A549 (cell line): ENCODE data around the gene PHIP. TPM values are rescaled to one million over a fixed set of nuclear protein-coding genes. Genes with fewer than 3 reads are reported as not detected.

Experiments
- ATAC-seq, 2 experiments: fragments of 200-7000 bp in 1 of 2; fragments of >200 bp in 1 of 2; cut with Nextera tagmentation in 1 of 2; cut with Tn5 transposase in 1 of 2; 3 replicates each; pipeline versions ENCODE4 v1.8.0 to v1.9.1; 2018 to 2020; ENCODE audit warnings: mild to moderate bottlenecking in 1 of 2, moderate library complexity in 1 of 2
- CTCF ChIA-PET: fragments of 300-600 bp; sonication (Branson Sonifier 250); formaldehyde crosslinking; extraction: SDS; loops from one replicate; lab custom pipeline; 2021; ENCODE audit warnings: antibody characterized with exemption, inconsistent platforms; lab: Yijun Ruan, JAX
- POLR2A ChIA-PET: fragments of 350-600 bp; formaldehyde crosslinking; extraction: SDS; loops from one replicate; lab custom pipeline; 2021; ENCODE audit warnings: antibody characterized with exemption, inconsistent platforms; lab: Yijun Ruan, JAX
- DNase-seq, 2 experiments: peaks; one replicate each; pipeline versions ENCODE4 v3.0.0 to v3.0.0-alpha.2; 2011 to 2016; ENCODE audit warnings: low read depth in 1 of 2, low spot score in 1 of 2
- FAIRE-seq: peaks from 2 replicates; lab custom pipeline; 2011; peaks lifted over from hg19 to GRCh38; lab: Jason Lieb, UNC
- H3K27ac ChIP-seq, 2 experiments: fragments of >200 bp; sonication (Bioruptor Twin); formaldehyde crosslinking; 3 replicates each; pipeline ENCODE4 v1.5.1; 2016 to 2017
- H3K4me1 ChIP-seq: fragments of >200 bp; sonication (Bioruptor Twin); formaldehyde crosslinking; 3 replicates; pipeline ENCODE4 v1.6.1; 2016
- H3K4me2 ChIP-seq: fragments of >200 bp; sonication (Bioruptor Twin); formaldehyde crosslinking; 3 replicates; pipeline ENCODE4 v1.6.1; 2016
- H3K4me3 ChIP-seq: fragments of >200 bp; sonication (Bioruptor Twin); formaldehyde crosslinking; 3 replicates; pipeline ENCODE4 v1.5.1; 2016
- H3K9me3 ChIP-seq: fragments of >200 bp; sonication (Bioruptor Twin); formaldehyde crosslinking; 3 replicates; pipeline ENCODE4 v1.6.1; 2016
- ATOH8 ChIP-seq: fragments of 250-450 bp; sonication (Bioruptor Pico); IDR thresholded peaks from 2 replicates; pipeline ENCODE4 v1.5.0; 2020; ENCODE audit warnings: low read depth, mild to moderate bottlenecking, moderate library complexity
- CHD4 ChIP-seq: fragments of 200-600 bp; sonication (generic); IDR thresholded peaks from 2 replicates; pipeline ENCODE4 v1.6.1; 2016; ENCODE audit warnings: antibody characterized with exemption, mild to moderate bottlenecking, borderline replicate concordance
- EHF ChIP-seq: fragments of 250-450 bp; sonication (Bioruptor Pico); IDR thresholded peaks from 2 replicates; pipeline ENCODE4 v1.5.0; 2020; ENCODE audit warnings: mild to moderate bottlenecking
- EP300 ChIP-seq, 2 experiments: fragments of >200 bp; sonication (Bioruptor Twin); formaldehyde crosslinking; IDR thresholded peaks; 2 replicates in 1 of 2; 3 replicates in 1 of 2; pipeline ENCODE4 v1.6.1; 2016 to 2017
- ESRRA ChIP-seq: fragments of 150-350 bp; IDR thresholded peaks from 2 replicates; pipeline ENCODE4 v1.6.1; 2014; ENCODE audit warnings: mild to moderate bottlenecking, low read length, borderline replicate concordance
- FOSB ChIP-seq: fragments of 250-450 bp; sonication (Bioruptor Pico); IDR thresholded peaks from 2 replicates; pipeline ENCODE4 v1.5.0; 2020; ENCODE audit warnings: mild to moderate bottlenecking, moderate library complexity
- GATA3 ChIP-seq: IDR thresholded peaks from 2 replicates; pipeline ENCODE4 v1.6.1; 2012; ENCODE audit warnings: borderline replicate concordance
- HOXB13 ChIP-seq: fragments of 250-450 bp; sonication (Bioruptor Pico); IDR thresholded peaks from 2 replicates; pipeline ENCODE4 v1.5.0; 2020; ENCODE audit warnings: low read depth, mild to moderate bottlenecking, moderate library complexity
- MAFK ChIP-seq: fragments of 450-650 bp; IDR thresholded peaks from 2 replicates; pipeline ENCODE4 v1.6.1; 2014; ENCODE audit not compliant: partially characterized antibody
- MAZ ChIP-seq: fragments of 150-350 bp; IDR thresholded peaks from 2 replicates; pipeline ENCODE4 v1.6.1; 2014; ENCODE audit warnings: antibody characterized with exemption, low read depth, low read length, borderline replicate concordance
- NPAS2 ChIP-seq: fragments of 250-450 bp; sonication (Bioruptor Pico); IDR thresholded peaks from 2 replicates; pipeline ENCODE4 v1.8.0; 2022; ENCODE audit warnings: mild to moderate bottlenecking, moderate library complexity, borderline replicate concordance
- POLR2A ChIP-seq: IDR thresholded peaks from 2 replicates; pipeline ENCODE4 v1.6.1; 2012; ENCODE audit warnings: mild to moderate bottlenecking, low read length
- RAD21 ChIP-seq, 2 experiments: fragments of >200 bp in 1 of 2; sonication (Bioruptor Twin) in 1 of 2; formaldehyde crosslinking in 1 of 2; IDR thresholded peaks in 1 of 2; conservative IDR thresholded peaks in 1 of 2; 2 replicates in 1 of 2; 3 replicates in 1 of 2; pipeline ENCODE4 v1.6.1; 2012 to 2018; ENCODE audit warnings: inconsistent platforms in 1 of 2
- RFX5 ChIP-seq: fragments of 450-650 bp; IDR thresholded peaks from 2 replicates; pipeline ENCODE4 v1.7.1; 2014; ENCODE audit warnings: antibody characterized with exemption, mild to moderate bottlenecking, moderate library complexity
- SREBF2 ChIP-seq: fragments of 450-650 bp; IDR thresholded peaks from 2 replicates; pipeline ENCODE4 v1.6.1; 2014; ENCODE audit warnings: mild to moderate bottlenecking, moderate library complexity
- TP53 ChIP-seq: fragments of 250-450 bp; sonication (Bioruptor Pico); IDR thresholded peaks from 2 replicates; pipeline ENCODE4 v1.5.0; 2021; ENCODE audit warnings: mild to moderate bottlenecking, moderate library complexity
- USF2 ChIP-seq: fragments of 450-650 bp; IDR thresholded peaks from 2 replicates; pipeline ENCODE4 v1.6.1; 2014; ENCODE audit warnings: antibody characterized with exemption
- ZFP36 ChIP-seq: fragments of 450-650 bp; IDR thresholded peaks from 2 replicates; pipeline ENCODE4 v1.6.1; 2014; ENCODE audit warnings: borderline replicate concordance; ENCODE audit not compliant: partially characterized antibody
- ZNF302 ChIP-seq: fragments of 250-450 bp; sonication (Bioruptor Pico); IDR thresholded peaks from 2 replicates; pipeline ENCODE4 v1.9.0; 2021; ENCODE audit warnings: inconsistent platforms, mild to moderate bottlenecking, moderate library complexity
- ZSCAN20 ChIP-seq: fragments of 250-450 bp; sonication (Bioruptor Pico); IDR thresholded peaks from 2 replicates; pipeline ENCODE4 v1.8.0; 2022; ENCODE audit warnings: mild to moderate bottlenecking, moderate library complexity
- WGBS: methylation state at CpG from one replicate; pipeline ENCODE4 v1.1.6; 2017; ENCODE audit errors: missing lambda C conversion rate; 5-methylcytosine and 5-hydroxymethylcytosine counted together
- polyA plus RNA-seq, 4 experiments: library from polyadenylated mRNA; depleted of rRNA in 3 of 4; stranded (reverse); fragments of >200 nt; fragmentation: RNase III in 1 of 4; extraction: RNeasy Plus Mini Kit Qiagen cat#74134 plus additional on column Dnase treatment in 1 of 4; gene quantifications; 2 replicates in 3 of 4; 3 replicates in 1 of 4; pipeline ENCODE4 v1.2.3, GENCODE V29; 2011 to 2017
- TF ChIP-seq, protein P1 (sequence below): fragments of >200 bp; sonication (Bioruptor Twin); formaldehyde crosslinking; IDR thresholded peaks from 3 replicates; pipeline ENCODE4 v1.5.1; 2016
- TF ChIP-seq, protein P2 (sequence below): fragments of >200 bp; sonication (Bioruptor Twin); formaldehyde crosslinking; IDR thresholded peaks from 3 replicates; pipeline ENCODE4 v1.6.1; 2016
- TF ChIP-seq, protein P3 (sequence below): fragments of 150-350 bp; IDR thresholded peaks from 2 replicates; pipeline ENCODE4 v1.6.1; 2014; ENCODE audit warnings: low read depth, mild to moderate bottlenecking, low read length

Gene PHIP
- polyA plus RNA-seq, 2 of the 4 experiments (the other 2 are of a cell fraction): 7.2 to 14.9 TPM

- DNase-seq (no peak), FAIRE-seq (no peak), ATAC-seq (no peak)
- H3K9me3 ChIP-seq: no peaks in the 10 kb centered on the region
- no peak overlapping the region for H3K4me2 ChIP-seq
- 92% methylated on average over 2 of the region's 2 CpGs for WGBS
- CTCF ChIA-PET: no interaction called here
- POLR2A ChIA-PET: no interaction called here
- TF ChIP-seq ZNF302 (CRISPR knock-in tag) (no peak), CHD4 (no peak)
- H3K4me1 ChIP-seq: no peaks in the 10 kb centered on the region
- H3K27ac ChIP-seq: no peak overlapping the region
- no peak overlapping the region for H3K4me3 ChIP-seq
Observed at GRCh38 chr6:79065232-79065631, 12.8 kb downstream of the PHIP start.

DNA sequence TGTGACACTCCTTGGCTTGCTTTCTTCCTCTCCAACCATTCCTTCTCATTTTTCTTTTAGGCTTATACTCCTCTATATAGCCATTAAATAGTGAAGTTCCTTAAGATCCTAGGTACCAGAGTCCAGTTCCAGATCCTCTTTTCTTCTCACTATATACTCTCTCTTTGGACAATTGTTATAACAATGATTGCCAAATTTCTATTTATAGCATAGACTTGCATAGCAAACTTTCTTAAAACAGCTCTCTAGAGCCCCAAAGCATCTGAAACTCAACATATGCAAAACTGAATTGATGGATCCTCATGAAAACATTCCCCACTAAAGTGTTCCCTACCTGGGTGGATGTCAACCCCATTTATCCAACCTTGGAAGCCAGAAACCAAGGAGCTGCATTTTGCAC lies 13.4 kb downstream of the PHIP start:
- DNase-seq: no peak
- Histone ChIP-seq H3K9me3 (no peaks in the 10 kb centered on the region), H3K4me3 (no peak overlapping the region), H3K4me2 (no peak overlapping the region), H3K4me1 (no peaks in the 10 kb centered on the region), H3K27ac (no peak overlapping the region)
- POLR2A ChIA-PET: no interaction called here
- TF ChIP-seq GATA3 (no peak), MAFK (no peak), SREBF2 (no peak), TP53 (CRISPR knock-in tag) (no peak), POLR2A (no peak), ZFP36 (no peak), MAZ (no peak), FOSB (CRISPR knock-in tag) (no peak)
- TF ChIP-seq, protein P1, sequence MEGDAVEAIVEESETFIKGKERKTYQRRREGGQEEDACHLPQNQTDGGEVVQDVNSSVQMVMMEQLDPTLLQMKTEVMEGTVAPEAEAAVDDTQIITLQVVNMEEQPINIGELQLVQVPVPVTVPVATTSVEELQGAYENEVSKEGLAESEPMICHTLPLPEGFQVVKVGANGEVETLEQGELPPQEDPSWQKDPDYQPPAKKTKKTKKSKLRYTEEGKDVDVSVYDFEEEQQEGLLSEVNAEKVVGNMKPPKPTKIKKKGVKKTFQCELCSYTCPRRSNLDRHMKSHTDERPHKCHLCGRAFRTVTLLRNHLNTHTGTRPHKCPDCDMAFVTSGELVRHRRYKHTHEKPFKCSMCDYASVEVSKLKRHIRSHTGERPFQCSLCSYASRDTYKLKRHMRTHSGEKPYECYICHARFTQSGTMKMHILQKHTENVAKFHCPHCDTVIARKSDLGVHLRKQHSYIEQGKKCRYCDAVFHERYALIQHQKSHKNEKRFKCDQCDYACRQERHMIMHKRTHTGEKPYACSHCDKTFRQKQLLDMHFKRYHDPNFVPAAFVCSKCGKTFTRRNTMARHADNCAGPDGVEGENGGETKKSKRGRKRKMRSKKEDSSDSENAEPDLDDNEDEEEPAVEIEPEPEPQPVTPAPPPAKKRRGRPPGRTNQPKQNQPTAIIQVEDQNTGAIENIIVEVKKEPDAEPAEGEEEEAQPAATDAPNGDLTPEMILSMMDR: no peak
- TF ChIP-seq, protein P2, sequence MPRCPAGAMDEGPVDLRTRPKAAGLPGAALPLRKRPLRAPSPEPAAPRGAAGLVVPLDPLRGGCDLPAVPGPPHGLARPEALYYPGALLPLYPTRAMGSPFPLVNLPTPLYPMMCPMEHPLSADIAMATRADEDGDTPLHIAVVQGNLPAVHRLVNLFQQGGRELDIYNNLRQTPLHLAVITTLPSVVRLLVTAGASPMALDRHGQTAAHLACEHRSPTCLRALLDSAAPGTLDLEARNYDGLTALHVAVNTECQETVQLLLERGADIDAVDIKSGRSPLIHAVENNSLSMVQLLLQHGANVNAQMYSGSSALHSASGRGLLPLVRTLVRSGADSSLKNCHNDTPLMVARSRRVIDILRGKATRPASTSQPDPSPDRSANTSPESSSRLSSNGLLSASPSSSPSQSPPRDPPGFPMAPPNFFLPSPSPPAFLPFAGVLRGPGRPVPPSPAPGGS: no peak
- FAIRE-seq: no peak
- CTCF ChIA-PET: no interaction called here
- ATAC-seq: no peak

GRCh38 chr6:79062708-79063107 lies 15.3 kb downstream of the PHIP start:
- Histone ChIP-seq H3K9me3 (no peaks in the 10 kb centered on the region), H3K27ac (no peak overlapping the region), H3K4me1 (no peaks in the 10 kb centered on the region), H3K4me2 (no peak overlapping the region), H3K4me3 (no peak overlapping the region)
- ChIA-PET CTCF (no interaction called here), POLR2A (no interaction called here)
- DNase-seq: no peak
- ATAC-seq: no peak
- no peak for FAIRE-seq
- no peak for TF ChIP-seq USF2
- TF ChIP-seq EP300 (IDR thresholded peaks at IDR 0.05): no peak
- no peak for TF ChIP-seq HOXB13 (CRISPR knock-in tag)
- TF ChIP-seq ZSCAN20 (CRISPR knock-in tag): no peak
- no peak for TF ChIP-seq ZFP36
- TF ChIP-seq NPAS2 (CRISPR knock-in tag): no peak
- TF ChIP-seq MAFK: no peak
- TF ChIP-seq ESRRA: no peak
- no peak for TF ChIP-seq EHF
- no peak for TF ChIP-seq ATOH8
- TF ChIP-seq RAD21 (conservative IDR thresholded peaks at IDR 0.05 in 1 of 2, IDR thresholded peaks at IDR 0.05 in 1 of 2): no peak
- TF ChIP-seq SREBF2: no peak
- TF ChIP-seq RFX5: no peak
- TF ChIP-seq, protein P3, sequence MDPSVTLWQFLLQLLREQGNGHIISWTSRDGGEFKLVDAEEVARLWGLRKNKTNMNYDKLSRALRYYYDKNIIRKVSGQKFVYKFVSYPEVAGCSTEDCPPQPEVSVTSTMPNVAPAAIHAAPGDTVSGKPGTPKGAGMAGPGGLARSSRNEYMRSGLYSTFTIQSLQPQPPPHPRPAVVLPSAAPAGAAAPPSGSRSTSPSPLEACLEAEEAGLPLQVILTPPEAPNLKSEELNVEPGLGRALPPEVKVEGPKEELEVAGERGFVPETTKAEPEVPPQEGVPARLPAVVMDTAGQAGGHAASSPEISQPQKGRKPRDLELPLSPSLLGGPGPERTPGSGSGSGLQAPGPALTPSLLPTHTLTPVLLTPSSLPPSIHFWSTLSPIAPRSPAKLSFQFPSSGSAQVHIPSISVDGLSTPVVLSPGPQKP: no peak
- TF ChIP-seq GATA3: no peak
- WGBS: 60% methylated on average over 2 of the region's 2 CpGs
